Stomach smooth muscle (tissue), 2 donors: ENCODE results near the gene RSAD1.

Source experiments
- H3K27ac ChIP-seq: one replicate; pipeline ENCODE4 v1.7.0; 2013; ENCODE audit warnings: mild to moderate bottlenecking, low read length, inconsistent platforms
- H3K27me3 ChIP-seq, 2 donors: one replicate each; pipeline ENCODE4 v1.7.0; 2013; ENCODE audit warnings: low read length in 2 of 2; ENCODE audit not compliant: insufficient read depth in 2 of 2, control insufficient read depth in 1 of 2
- H3K36me3 ChIP-seq, 2 donors: one replicate each; pipeline ENCODE4 v1.7.0; 2013; ENCODE audit warnings: low read length in 2 of 2; ENCODE audit not compliant: control insufficient read depth in 2 of 2, insufficient read depth in 2 of 2
- H3K4me1 ChIP-seq: one replicate; pipeline ENCODE4 v1.7.0; 2013; ENCODE audit warnings: low read length; ENCODE audit not compliant: control insufficient read depth, insufficient read depth
- H3K4me3 ChIP-seq, 2 donors: one replicate each; pipeline ENCODE4 v1.7.0; 2013; ENCODE audit warnings: low read length in 2 of 2
- H3K9ac ChIP-seq, 2 donors: one replicate each; pipeline ENCODE4 v1.7.0; 2013; ENCODE audit warnings: low read length in 2 of 2, mild to moderate bottlenecking in 1 of 2
- H3K9me3 ChIP-seq, 2 donors: one replicate each; pipeline ENCODE4 v1.7.0; 2013; ENCODE audit warnings: low read length in 2 of 2; ENCODE audit not compliant: control insufficient read depth in 2 of 2
- donor health status: healthy.
- donor health status: Pancreatic carcinoma.

The RSAD1 gene

DNA sequence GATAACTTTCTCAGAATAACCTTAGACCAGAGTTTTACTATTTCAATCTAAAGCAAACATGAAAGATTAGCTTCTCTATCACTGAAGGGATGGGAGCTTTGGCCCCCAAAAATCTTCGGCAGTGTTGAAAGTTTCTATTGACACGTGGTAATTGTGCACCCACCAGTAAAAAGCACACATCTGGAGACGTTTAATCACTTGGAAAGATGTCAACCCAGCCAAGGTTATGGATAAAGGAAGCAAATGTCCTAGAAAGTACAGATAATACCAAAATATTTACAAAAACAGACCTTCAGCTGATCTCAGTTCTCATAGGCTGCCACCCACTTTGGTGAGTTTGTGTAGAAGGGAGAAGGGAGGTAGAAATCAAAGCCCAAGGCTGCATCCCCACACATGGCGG is 34.8 kb downstream of the RSAD1 start:
- Histone ChIP-seq H3K27ac (no peak overlapping the region), H3K4me1 (no peaks in the 10 kb centered on the region), H3K36me3 (no peaks in the 10 kb centered on the region), H3K9ac (no peak overlapping the region), H3K27me3 (no peaks in the 10 kb centered on the region), H3K9me3 (no peaks in the 10 kb centered on the region), H3K4me3 (no peak overlapping the region)

DNA sequence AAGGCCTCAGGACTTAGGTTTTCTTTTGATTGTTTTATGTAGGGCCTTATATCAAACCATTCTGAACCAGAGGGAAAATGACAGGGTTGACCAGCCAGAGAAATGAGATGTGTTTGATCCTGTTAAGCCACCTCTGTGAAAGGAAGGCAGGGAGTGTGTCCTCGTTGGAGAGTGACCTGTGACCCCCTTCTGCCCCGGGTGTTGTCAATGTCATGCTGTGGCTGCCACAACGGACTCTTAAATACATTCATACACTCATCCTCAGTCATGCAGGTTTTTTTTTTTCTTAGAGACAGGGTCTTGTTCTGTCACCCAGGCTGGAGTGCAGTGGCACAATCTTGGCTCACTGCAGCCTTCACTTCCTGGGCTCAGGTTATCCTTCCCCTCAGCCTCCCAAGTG is 35.7 kb downstream of the RSAD1 start:
- H3K27ac ChIP-seq = no peak overlapping the region

DNA sequence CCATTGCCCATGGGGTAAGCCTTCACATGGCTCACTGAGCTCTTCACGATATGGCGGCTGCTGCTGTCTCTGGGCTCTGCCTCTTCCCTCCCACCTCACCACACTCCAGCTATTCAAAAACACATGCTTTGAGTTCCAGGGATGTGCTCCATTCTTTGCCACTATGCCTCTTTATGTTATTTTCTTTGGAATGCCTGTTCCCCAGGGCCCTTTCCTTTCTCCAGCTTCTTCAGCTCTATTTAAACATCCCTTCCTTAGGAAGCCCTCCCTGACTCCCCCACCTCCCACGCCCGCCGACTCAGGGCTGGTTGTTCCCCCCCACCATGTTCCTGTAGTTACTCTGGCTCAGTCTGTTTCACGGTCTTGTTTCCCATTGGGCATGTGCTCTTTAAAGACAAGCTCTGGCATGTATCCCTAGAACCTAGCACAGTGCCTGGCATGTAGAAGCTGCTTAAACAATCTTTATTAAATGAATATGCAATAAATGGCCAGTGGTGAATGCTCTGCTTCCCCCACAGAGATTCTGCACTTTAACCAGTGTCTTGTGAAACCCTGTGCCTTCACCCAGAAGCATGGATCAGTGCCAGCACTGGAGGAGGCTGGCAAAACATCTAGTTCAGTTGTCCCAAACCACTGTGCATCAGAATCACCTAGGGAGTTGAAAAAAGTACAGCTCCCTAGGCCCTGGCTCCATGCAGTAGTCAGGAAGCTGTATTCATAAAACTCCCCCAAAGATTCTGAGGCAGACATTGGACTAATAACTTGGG is 36.5 kb downstream of the RSAD1 start:
- Histone ChIP-seq H3K27ac (no peak overlapping the region), H3K36me3 (no peaks in the 10 kb centered on the region), H3K4me3 (no peak overlapping the region), H3K4me1 (no peaks in the 10 kb centered on the region), H3K27me3 (no peaks in the 10 kb centered on the region), H3K9ac (no peak overlapping the region), H3K9me3 (no peaks in the 10 kb centered on the region)

More for the DNA sequence above, 35.7 kb downstream of the RSAD1 start:
- Histone ChIP-seq H3K4me1 (no peaks in the 10 kb centered on the region), H3K27me3 (no peaks in the 10 kb centered on the region), H3K36me3 (no peaks in the 10 kb centered on the region), H3K9ac (no peak overlapping the region), H3K4me3 (no peak overlapping the region), H3K9me3 (no peaks in the 10 kb centered on the region)

DNA sequence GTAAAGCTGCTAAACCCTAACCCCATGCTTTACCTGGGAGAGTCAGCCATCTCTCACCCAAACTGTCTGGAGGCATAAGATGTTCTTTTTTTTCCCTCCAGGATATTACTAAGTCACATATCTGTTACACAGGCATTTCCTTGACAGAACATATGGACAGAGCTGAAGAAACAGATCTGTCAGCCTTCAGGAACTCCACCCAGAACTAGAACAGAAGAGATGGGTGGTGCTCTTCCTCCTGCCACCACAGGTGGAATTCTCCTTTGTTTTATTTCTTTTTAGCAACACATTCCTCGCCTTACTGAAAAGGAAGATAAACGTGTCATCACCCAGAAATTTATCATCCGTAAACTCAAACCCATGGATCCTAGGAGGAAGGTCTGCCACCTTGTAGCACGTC is 38.4 kb downstream of the RSAD1 start:
- Histone ChIP-seq H3K27me3 (no peaks in the 10 kb centered on the region), H3K27ac (no peak overlapping the region)

DNA sequence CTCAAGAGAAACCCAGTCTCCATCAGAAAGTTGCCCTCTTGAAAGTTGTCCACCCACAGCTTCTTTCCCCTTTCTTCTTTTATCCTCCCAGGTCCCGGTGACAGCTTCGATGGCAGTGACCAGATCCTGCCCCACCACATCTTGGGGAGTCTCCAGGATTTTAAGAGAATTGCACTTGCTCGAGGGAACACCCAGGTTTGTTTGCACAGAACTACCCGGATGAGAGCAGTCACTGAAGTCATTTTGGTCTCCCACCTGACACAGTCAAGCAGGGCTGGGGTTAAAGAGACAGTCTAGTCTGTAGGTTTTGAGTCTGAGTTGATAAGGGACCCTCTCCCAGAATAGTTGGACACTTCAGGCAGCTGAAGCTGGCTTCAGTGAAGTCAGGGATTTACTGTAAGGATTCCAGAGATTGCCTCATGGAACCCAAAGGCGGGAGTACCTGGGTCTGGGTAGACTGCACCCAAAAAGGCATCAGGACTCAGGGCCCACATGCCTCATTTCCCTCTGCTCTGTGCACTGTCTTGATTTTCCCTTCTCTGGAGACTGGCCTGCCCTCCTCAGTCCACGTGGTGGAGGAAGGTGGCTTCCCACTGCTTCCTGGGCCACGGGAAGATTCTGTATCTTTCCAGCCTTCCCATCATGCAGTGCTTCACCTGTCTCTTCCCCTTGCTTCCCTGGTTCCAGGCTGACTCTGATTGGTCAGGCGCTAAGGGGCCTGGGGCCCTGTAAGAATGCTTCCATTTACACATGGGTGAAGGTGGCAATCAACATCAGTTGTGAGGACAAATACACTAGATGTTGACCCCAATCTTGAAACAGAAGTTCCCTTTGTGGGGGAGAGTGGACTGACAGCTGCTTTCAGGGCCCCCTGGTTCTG is 39.1 kb downstream of the RSAD1 start:
- Histone ChIP-seq H3K9ac (no peak overlapping the region), H3K36me3 (no peaks in the 10 kb centered on the region), H3K27me3 (no peaks in the 10 kb centered on the region), H3K4me1 (no peaks in the 10 kb centered on the region), H3K9me3 (no peaks in the 10 kb centered on the region), H3K4me3 (no peak overlapping the region), H3K27ac (no peak overlapping the region)

More for the DNA sequence above, 38.4 kb downstream of the RSAD1 start:
- no peaks in the 10 kb centered on the region for H3K36me3 ChIP-seq
- no peak overlapping the region for H3K9ac ChIP-seq
- no peaks in the 10 kb centered on the region for H3K9me3 ChIP-seq
- no peak overlapping the region for H3K4me3 ChIP-seq
- H3K4me1 ChIP-seq = no peaks in the 10 kb centered on the region

DNA sequence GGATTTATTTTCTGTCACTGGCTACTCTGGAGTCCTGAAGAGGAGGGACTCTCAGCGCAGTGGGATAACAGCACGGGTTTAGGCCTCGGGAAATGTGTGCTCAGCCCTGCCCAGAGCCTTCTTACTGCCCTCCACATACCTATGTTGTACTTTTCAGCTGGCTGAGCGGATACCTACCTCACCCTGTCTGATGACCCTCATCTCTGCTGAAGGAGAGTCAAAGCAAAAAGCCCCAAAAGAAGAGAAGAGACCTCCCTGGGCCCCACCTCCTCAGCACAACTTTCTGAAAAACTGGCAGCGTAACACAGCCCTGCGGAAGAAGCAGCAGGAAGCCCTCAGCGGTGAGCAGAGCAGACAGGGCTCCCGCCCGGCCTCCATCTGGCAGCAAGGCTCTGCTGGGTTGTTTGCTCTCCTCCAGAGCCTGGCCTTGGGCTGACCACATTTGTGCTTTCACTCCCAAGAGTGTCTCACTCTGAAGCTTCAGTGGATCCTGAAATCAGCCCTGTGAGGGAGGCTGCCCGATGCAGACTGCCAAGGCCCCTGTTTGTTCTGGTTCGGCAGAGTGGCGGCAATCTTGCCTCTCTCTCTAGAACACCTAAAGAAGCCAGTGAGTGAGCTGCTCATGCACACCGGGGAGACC is 39.8 kb downstream of the RSAD1 start:
- H3K27ac ChIP-seq = no peak overlapping the region
- H3K4me1 ChIP-seq = no peaks in the 10 kb centered on the region
- no peaks in the 10 kb centered on the region for H3K9me3 ChIP-seq
- H3K9ac ChIP-seq = no peak overlapping the region
- H3K4me3 ChIP-seq = no peak overlapping the region
- no peaks in the 10 kb centered on the region for H3K36me3 ChIP-seq
- H3K27me3 ChIP-seq = no peaks in the 10 kb centered on the region

DNA sequence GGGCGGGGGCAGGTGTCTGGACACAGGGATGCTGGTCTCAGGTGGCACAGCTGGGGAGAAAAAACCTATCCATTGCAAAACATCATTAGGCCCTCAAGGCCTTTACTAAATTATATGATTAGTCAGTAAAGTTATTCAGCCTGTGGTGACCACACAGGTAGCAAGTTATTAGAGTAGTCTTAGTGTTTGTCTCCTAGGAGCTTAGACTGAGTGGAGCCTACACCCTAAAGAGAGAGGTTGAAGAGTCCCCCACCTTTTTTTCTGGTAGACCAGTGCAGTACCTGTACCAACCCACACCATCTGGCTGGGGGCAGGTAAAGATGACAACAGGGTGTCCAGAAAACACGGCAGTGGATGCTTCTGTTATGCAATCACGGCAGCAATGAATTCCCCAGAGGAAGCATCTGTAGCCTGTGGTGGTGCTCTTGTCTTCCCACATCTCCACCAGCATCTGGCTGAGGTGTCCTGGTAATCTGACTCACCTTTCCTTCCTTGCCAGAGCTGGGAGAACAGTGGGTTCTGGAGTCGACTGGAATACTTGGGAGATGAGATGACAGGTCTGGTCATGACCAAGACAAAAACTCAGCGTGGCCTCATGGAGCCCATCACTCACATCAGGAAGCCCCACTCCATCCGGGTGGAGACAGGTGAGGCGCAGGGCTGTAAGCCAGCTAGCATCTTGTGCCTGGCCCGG is 40.6 kb downstream of the RSAD1 start:
- Histone ChIP-seq H3K4me3 (no peak overlapping the region), H3K27ac (no peak overlapping the region), H3K36me3 (no peaks in the 10 kb centered on the region), H3K9me3 (no peaks in the 10 kb centered on the region), H3K9ac (no peak overlapping the region), H3K27me3 (no peaks in the 10 kb centered on the region), H3K4me1 (no peaks in the 10 kb centered on the region)

DNA sequence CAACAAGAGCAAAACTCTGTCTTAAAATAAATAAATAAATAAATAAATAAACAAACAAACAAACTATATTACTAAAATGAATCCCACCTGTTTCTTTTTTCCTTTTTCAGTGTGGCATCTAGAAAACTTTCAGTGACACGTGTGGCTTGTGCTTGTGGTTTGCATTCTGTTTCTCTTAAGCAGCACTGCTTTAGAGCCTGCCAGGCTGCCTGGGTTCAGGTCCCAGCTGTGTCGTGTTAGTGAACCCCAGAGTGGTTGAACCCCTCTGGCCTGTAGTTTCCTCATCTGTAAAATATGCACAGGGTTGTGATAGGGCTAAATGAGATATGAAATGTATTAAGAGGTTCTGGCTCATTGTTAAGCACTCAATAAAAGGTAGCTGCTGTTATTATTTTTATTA is 41.8 kb downstream of the RSAD1 start:
- H3K27ac ChIP-seq = no peak overlapping the region

DNA sequence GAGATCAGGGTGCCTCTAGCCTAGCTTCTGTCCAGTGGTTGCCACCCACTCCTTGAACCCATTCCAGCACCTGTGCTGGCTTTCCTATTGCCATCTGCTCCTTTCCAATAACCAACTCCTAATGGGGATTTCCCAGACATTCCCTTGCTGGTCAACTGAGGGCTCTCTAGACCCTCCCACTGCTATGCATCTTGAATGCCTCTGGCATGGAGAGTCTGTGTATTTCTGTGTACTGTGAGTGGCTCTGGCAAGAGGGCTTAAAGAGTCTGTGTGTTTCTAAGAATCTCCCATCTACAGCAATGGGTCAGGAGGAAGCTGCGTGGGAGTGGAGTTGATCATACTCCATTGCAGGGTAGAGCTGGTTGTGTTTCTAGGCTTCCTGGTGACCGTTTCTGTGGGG is 42.9 kb downstream of the RSAD1 start:
- no peak overlapping the region for H3K9ac ChIP-seq
- no peaks in the 10 kb centered on the region for H3K36me3 ChIP-seq
- no peak overlapping the region for H3K4me3 ChIP-seq
- H3K27me3 ChIP-seq = no peaks in the 10 kb centered on the region
- H3K9me3 ChIP-seq = no peaks in the 10 kb centered on the region
- H3K4me1 ChIP-seq = no peaks in the 10 kb centered on the region
- H3K27ac ChIP-seq = no peak overlapping the region

More for the DNA sequence above, 41.8 kb downstream of the RSAD1 start:
- no peaks in the 10 kb centered on the region for H3K36me3 ChIP-seq
- H3K9ac ChIP-seq = no peak overlapping the region
- no peaks in the 10 kb centered on the region for H3K27me3 ChIP-seq
- H3K9me3 ChIP-seq = no peaks in the 10 kb centered on the region
- H3K4me3 ChIP-seq = no peak overlapping the region
- H3K4me1 ChIP-seq = no peaks in the 10 kb centered on the region

DNA sequence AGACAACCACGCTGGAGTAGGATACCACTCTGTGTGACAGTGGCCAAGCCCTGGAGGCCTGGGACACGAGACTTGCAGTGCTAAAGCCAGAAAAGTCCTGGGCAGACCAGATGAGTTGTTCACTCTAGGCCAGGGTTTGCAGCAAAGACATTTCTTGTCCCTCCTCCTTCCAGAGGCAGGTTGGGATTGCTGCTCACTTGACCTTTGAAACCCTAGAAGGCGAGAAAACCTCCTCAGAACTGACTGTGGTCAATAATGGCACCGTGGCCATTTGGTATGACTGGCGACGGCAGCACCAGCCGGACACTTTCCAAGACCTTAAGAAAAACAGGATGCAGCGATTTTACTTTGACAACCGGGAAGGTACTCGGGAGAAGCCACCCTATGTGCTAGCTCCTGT is 44.1 kb downstream of the RSAD1 start:
- no peaks in the 10 kb centered on the region for H3K27me3 ChIP-seq
- H3K36me3 ChIP-seq = no peaks in the 10 kb centered on the region
- H3K4me1 ChIP-seq = no peaks in the 10 kb centered on the region
- H3K4me3 ChIP-seq = no peak overlapping the region
- no peak overlapping the region for H3K27ac ChIP-seq
- H3K9ac ChIP-seq = no peak overlapping the region
- H3K9me3 ChIP-seq = no peaks in the 10 kb centered on the region
